ENCODE data around the gene EPC1. TPM values are rescaled to one million over a fixed set of nuclear protein-coding genes. Genes with fewer than 3 reads are reported as not detected.

The EPC1 gene
- total and polyA plus RNA-seq, 9 of the 15 experiments (the other 6 are each of a cell fraction or from before 2014, with no cell fraction given): 7.0 to 43.6 (median 16.1) TPM

GRCh38 chr10:32375631-32376030 is 28.7 kb upstream of the EPC1 start:
- no peaks in the 10 kb centered on the region for H3K27me3 ChIP-seq (ENCODE audit: control insufficient read depth in 2 of 2, insufficient read depth in 2 of 2, low read length in 2 of 2)
- no peak for ATAC-seq
- H4K20me1 ChIP-seq (replicated peaks; ENCODE audit: control insufficient read depth, insufficient read depth, low read length): no peaks in the 10 kb centered on the region
- H3K4me3 ChIP-seq: no peak overlapping the region
- ChIA-PET CTCF (ENCODE audit: low intra/inter-chr PET ratio) (no interaction called here), POLR2A (interaction anchor here (1.1 to 1.6 kb wide), 3 partner anchors 8 to 28 kb away, joined by 3 to 5 read pairs (median 3); no protein-coding TSS in a partner anchor)
- no peak overlapping the region for H3K27ac ChIP-seq (ENCODE audit: extremely low read depth, low read depth, low read length)
- peaks cover 59% of the 10 kb centered on the region for H3K79me2 ChIP-seq (ENCODE audit: control insufficient read depth, insufficient read depth, low read length)
- intact Hi-C loops (cut with micrococcal nuclease): loop anchor here (10.0 kb wide), 3 partner anchors 419 to 629 kb away; partner anchors contain the start of gene ITGB1
- TF ChIP-seq TEAD2 (tag; IDR thresholded peaks at IDR 0.05) (no peak), HLTF (IDR thresholded peaks at IDR 0.05) (no peak), TFE3 (CRISPR knock-in tag; IDR thresholded peaks at IDR 0.05) (no peak), RBFOX2 (IDR thresholded peaks at IDR 0.05; ENCODE audit: low read depth, low read length) (peak; percentile 28), ZC3H4 (CRISPR knock-in tag; IDR thresholded peaks at IDR 0.05; ENCODE audit: borderline replicate concordance) (no peak)
- no peaks in the 10 kb centered on the region for H3K36me3 ChIP-seq (ENCODE audit: control insufficient read depth, insufficient read depth, low read length)
- DNase-seq (ENCODE audit: extremely low read depth in 1 of 4, low spot score in 3 of 4): no peak
- H3K9ac ChIP-seq (ENCODE audit: insufficient read depth in 1 of 2, low read depth in 2 of 2, low read length in 2 of 2): no peak overlapping the region; a peak in 1 of 4 replicates
- no TSS peak for BruUV-seq (replicated peaks)
- in situ Hi-C loops (cut with MboI): no loop called here
- FAIRE-seq: no peak
- H2AFZ ChIP-seq (ENCODE audit: low read depth, low read length): no peak overlapping the region
- H3K9me3 ChIP-seq (replicated peaks; ENCODE audit: control insufficient read depth, insufficient read depth, low read depth, low read length): no peaks in the 10 kb centered on the region
- no peak overlapping the region for H3K4me2 ChIP-seq (ENCODE audit: insufficient read depth, low read length)
- H3K9me1 ChIP-seq (ENCODE audit: control insufficient read depth, insufficient read depth, low read length): no peaks in the 10 kb centered on the region
- H3K4me1 ChIP-seq (replicated peaks in 1 of 2; ENCODE audit: control insufficient read depth in 2 of 2, insufficient read depth in 2 of 2, low read length in 2 of 2): peaks cover 4 to 9% of the 10 kb centered on the region in 2 experiments; a peak in 3 of 5 replicates

Data from K562 (cell line).